HG03520 (cell line): Measurements from ENCODE around the gene ORC1.
A peak's percentile ranks its signal among the peaks of the same experiment; 100 is the strongest.

ENCODE experiments used
- ATAC-seq: cut with Tn5 transposase; IDR thresholded peaks from one replicate; pipeline ENCODE4 v1.9.1; 2021; ENCODE audit warnings: mild to moderate bottlenecking, moderate library complexity; ENCODE audit not compliant: unreplicated experiment

ORC1 gene

DNA sequence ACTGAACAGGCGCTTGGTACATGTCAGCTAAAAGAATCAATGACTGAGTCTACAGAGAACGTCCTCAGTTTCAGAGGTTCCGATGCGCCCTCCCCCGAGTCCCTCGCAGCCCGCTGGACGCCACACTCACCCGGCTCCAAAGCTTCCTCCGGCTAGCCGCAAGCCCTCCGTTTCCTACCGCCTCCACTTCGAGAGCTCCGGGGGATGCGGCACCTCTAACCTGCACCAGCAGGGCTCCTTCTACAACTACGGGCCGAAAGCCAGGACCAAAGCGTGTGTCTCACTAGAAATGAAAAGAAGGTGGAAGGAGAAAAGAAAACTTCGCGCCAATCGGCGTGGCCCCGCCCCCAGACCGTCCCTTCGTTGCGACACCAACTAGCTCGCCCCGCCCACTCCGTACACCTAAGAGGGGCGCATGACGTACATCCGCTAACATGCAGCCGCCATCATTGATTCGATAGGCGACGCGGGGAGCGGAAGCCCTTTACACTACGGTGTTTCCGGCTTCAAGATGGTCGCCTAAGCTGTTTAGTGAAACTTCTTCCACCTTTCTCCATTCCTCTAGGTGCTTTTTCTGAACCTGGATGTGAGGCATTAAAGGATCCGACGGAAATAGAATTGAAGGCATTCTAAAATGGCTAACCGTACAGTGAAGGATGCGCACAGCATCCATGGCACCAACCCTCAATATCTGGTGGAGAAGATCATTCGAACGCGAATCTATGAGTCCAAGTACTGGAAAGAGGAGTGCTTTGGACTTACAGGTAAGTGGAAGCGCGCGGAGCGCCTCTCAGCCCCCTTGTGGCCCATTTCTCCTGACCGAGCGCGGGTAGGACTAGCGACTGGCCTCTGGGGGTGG, at the start of gene ORC1, which contains the start of gene PRPF38A:
TSS of gene ORC1 (minus strand) at position 308 of the 859 bp plus-strand sequence. CDS start 2,200 bp downstream, outside the sequence.
TSS of gene PRPF38A (plus strand) at position 487 of the 859 bp plus-strand sequence. CDS start at position 635, 148 bp downstream.
- peak; percentile 92 for ATAC-seq

DNA sequence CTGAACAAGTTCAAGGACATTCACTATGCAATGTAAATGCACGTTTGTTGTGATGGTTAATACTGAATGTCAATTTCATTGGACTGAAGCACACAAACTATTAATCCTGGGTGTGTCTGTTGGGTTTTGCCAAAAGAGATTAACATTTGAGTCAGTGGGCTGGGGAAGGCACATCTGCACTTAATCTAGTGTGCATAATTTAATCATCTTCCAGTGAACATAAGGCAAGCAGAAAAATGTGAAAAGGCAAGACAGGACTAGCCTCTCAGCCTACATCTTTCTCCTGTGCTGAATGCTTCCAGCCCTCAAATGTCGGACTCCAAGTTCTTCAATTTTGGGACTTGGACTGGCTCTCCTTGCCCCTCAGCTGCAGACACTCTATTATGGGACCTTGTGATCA, 40.2 kb upstream of the ORC1 start:
- ATAC-seq: no peak

DNA sequence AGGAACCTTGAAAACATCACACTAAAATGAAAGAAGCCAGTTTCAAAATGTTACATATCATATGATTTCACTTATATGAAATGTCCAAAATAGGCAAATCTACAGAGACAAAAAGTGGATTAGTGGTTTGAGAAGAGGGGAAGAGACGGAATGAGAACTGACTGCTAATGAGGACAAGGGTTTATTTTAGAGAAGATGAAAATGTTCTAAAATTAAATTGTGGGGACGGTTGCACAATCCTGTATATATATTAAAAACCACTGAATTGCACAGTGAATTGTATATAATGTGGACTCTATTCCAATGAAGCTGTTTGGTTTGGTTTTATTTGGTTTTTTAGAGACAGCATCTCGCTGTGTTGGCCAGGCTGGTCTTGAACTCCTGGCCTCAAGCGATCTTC, 35.8 kb upstream of the ORC1 start:
- no peak for ATAC-seq

DNA sequence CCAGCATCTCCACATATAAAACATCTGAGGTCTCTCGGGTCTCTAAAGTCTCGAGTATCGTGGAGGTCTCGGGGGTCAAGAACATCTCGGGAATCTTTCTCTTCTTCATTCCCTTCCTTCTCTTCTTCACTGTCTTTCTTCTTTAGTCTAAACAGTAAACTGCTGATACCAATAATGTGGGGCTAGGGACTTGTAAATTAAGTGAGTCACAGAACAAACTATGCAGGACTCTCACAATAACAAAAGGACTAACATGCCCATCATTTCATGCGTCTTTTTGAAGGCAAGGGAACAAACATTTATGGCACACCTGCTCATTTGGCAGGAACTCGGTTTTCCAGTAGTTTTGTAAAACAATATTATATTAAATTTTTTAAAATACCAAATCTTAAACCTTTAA, 32.6 kb upstream of the ORC1 start:
- ATAC-seq: no peak

DNA sequence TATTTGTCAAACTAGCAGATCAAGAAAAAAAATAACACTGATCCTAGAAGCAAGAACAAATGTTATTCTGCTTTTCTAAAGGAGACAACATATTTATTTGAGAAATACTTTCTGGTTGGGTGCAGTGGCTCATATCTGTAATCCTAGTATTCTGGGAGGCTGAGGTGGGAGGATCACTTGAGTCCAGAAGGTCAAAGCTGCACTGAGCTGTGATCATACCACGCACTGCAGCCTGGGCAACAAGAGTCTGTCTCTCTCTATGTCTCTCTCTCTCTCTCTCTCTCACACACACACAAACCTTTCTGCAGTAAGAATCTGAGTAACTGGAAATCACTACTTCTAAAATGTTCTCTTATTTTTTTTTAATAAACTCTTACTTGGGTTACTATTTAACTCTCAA, 31.4 kb upstream of the ORC1 start:
- ATAC-seq: no peak

DNA sequence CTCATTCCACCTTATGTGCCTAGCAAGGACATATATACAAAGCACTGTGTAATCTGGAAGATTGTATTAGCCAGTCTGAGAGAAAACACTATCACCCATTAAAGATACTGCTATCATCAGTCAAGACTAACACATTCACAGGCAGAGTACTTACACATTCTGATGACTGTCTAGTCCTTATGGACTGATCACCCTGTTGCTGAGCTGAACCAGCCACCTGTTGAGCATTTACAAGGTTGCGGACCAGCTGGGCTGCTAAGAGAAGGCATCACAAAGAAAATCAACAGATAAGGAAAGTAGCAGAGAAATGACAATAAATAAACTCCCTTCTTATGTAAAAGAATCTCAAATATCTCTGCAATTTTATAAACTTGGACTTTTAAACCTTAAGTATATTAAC, 31.0 kb upstream of the ORC1 start:
- no peak for ATAC-seq

DNA sequence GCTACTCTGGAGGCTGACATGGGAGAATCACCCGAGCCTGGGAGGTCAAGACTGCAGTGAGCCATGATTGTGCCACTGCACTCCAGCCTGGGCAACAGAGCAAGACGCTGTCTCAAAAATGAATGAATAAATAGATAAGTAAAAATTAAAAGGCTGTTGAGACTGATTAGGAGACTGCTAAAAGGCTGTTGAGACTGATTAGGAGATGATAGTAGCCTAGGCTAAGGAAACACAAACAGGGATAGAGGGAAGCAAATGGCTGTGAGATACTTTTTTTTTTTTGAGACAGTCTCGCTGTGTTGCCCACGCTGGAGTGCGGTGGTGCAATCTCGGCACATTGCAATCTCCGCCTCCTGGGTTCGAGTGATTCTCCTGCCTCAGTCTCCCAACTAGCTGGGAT, 28.6 kb upstream of the ORC1 start:
- no peak for ATAC-seq

DNA sequence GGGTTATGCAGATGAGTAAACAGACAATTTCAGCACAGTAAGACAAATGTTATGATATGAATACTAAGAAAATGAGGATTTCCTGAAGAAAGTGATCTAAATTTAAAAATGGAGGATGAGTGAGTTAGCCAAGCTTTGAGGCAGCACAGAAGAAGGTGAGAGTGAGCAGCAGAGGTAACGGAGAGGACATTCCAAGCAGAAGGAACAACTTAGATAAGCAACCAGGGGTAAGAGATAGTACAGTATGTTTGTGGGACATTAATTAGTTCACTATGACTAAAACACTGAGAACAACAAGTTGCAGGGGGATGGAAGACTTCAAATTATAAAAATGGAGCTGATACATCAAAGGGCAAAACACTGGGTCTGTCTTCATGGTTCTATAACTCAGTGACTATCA, 22.9 kb upstream of the ORC1 start:
- ATAC-seq: no peak

DNA sequence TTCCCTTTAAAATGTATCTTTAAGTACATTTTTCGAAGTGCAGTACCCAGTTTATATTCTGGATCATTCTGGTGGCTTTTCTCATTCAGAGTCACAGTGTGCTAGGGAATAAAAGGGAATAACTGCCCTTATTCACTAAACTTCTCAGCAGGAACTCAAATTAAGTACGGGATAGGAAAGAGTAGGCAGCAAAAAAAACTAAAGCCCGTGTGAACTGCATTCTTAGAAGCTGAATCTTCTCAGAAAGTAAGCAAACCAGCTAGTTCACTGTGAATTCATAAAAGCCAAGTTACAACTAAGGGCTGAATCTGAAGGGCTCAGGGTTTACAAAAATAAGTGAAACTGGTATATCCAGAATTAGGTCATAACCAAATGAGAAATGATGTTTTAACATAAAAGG, 22.1 kb upstream of the ORC1 start:
- ATAC-seq: no peak

DNA sequence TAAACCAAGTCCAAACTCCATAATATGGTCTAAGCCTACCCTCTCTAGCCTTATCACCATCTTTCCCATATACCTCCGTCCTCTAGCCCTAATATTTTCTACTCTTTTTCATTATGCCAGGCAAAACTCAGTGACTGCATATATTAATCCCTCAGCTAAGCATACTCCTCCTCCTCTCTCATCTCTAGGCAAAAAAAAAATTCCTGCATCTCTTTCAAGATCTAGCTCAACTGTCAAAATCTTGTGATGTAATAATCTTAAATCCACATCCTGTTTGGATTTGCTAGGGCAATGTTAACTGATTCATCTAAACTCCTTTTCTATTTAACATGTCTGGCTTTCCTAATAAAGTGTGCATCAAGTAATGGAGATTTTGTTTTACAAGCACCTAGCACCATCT, 20.6 kb upstream of the ORC1 start:
- no peak for ATAC-seq

DNA sequence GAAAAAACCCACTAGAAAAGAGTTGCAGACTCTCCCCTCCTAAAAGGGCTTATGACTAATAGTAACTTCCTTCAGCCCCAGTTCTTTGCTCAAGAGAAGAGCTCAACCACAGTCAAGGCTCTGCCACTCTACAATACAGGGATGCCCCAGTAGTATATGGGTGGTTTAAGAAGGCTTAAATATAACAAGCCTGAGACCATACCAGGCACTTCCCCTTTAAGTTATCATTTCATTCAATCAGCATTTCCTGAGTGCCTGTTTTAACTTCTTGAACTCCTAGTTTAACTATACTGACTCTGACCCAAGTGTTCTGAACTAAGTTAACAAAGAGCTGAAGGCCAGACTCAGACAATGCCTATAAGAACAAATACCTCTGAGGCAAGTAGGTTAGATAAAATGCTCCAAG, 20.0 kb upstream of the ORC1 start:
- ATAC-seq: no peak

DNA sequence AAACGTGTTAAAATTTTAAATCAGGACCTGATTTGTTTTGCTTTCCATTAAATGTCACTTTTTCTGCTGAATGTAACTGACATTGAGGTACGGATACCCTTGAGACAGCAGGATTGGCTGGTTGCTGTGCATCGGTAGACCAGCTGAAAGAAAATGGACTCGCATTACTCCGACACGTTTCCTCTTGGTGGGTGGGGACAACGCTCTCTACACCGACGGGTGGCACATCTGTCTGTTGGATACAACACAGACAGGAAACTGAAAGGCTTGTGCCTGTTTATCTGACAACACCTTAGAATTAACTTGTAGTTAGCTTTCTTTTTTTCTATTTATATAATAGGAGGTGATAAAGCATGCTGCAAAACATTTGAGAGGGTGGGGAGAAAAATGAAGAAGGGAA, 19.5 kb upstream of the ORC1 start:
- no peak for ATAC-seq

DNA sequence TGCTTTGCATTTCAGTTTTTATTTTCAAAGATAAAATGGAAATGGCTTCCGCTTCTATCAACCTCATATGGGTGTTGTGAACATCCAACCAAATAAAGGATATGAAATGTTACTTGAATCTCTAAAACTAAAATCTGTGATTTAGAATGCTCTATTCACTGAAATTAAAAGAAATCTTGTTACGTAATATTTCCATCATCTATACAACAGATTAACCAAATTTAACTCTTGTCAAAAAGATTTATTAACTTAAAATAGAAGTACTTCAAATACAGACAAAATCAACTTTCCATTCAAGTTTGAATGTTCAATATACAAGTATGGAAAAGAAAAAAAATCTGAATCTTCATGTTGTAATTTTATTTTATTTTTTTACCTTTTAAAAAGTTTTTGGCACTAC, 18.8 kb upstream of the ORC1 start:
- no peak for ATAC-seq

DNA sequence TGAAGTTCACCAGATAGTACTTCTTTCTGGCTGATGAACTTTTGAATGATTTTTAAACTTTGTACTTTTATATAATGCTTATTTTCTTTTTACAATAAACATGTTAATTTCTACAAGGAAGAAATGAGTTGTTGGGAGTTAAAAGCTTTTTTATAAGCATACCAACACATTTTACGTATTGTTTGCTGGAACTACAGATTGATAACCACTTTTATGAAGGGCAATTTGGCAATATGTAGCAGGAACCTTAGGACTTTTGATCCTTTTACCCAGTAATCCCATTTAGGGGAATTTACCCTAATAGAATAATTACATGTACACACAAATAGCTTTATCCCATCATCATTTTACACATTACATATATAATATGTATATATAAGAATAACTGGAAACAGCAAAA, 16.5 kb upstream of the ORC1 start:
- no peak for ATAC-seq

DNA sequence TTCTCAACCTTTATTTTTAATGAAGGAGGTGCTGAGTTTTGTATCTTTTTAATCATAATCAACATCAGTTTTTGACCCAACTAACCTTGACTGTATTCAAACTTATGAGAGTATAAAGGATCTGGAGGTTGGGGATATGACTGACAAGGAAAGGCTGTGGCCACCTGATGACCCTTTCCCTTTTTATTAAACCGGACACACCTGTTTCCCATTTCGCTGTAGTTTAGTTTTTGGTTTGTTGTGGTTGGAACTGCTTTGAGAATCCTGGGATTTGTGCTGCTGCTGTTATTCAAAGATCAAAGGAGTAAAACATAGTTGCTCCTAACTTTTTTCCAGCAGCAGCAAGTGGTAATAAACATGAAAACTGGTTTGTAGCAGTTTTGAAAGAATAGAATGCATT, 12.6 kb upstream of the ORC1 start:
- no peak for ATAC-seq

DNA sequence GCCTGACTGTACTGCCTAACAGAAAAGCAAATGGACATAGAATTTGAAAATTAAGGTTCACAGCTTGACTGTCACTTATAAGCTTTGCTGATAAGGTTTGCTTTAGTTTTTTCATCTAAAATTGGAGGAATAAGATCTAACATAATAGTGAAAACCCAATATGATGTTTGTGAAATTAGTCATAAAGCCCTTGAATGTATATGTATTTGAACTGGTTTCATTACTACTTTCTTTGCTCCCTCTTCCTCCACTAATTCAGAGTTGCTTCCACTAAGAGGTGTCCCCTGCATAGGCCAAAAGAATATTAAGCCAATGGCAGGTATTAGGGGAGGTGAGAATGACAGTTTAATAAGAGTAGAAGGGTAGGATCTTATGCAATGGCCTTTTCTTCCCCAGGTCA, 10.7 kb upstream of the ORC1 start:
- no peak for ATAC-seq

DNA sequence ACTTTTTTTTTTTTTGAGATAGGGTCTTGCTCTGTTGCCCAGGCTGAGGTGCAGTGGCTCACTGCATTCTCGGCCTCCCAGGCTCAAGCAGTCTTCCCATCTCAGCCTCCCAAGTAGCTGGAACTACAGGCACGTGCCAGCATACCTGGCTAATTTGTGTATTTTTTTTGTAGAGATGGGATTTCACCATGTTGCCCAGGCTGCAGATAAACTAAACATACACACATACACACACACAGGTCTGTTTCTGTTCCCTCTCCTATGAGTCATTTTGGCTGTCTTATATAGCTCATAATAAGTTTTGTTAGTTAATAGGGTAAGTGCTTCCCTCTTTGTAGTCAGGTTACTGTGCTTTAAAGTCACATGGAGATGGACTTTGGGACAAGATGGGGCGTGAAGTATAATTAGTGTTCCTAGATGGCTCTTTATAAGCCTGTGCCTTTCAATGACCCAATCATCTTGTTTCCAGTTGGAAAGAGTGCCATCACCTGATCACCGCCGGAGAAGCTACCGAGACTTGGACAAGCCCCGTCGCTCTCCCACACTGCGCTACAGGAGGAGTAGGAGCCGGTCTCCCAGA, 9.3 kb upstream of the ORC1 start:
- ATAC-seq: no peak

DNA sequence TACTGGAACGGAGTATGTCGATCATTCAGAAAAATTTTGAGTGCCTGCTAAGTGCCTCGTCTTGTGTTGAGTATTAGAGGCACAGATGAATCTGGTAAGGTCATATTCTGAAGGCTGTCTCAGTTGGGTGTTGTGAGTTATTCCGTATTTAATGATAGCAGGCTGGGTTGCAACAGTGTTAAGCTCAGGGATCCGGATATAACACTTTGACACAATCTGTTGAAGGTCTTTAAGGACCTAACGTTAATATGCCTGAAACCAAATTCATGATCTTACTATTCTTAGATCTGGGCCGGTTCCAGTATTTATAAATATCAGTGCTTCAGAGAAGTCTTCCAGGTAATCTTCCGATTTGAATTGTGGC, 734 bp upstream of the ORC1 start:
- no peak for ATAC-seq

DNA sequence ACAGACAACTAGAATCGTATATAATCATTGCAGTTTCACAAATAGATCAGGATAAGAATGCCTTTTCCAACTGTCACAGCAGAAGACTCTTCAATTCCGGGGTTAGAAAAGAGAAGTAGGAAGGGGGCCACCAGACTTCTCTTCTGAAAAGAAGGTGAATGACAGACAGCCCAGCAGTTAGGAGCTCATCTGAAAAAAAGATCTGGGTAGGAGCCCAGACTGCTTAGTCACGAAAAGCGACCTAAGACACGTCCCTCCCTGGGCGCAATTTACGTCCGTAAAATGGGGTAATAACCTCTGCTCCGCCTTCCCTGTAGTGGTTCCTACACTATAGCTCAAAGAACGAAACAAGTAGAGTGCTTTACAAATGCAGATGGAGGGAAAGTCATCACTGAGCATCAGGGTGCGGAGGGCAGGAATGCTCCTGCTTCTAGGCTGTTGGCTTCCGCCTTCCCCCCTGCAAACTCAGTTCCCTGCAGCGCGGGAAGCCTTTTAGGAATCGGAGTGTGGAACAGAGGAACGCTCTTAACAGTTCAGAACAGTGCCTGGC, 582 bp downstream of the ORC1 start:
- ATAC-seq: peak; percentile 28

DNA sequence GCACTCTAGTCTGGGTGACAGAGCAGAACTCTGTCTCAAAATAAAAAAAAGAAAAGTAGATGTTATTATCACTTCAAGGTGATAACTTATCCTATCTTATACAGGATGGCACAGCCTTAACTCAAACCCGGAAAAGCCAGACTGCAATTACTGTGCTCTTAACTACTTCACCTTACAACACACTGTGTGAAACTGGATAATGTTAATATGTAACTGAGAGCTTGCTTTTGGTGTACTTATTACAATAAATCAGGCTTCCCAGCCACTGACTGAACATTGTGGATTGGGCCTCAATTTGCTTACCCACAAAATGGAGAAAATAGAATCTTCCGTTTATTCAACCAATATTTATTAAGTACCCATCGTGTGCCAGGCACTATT, 1.4 kb downstream of the ORC1 start:
- no peak for ATAC-seq

DNA sequence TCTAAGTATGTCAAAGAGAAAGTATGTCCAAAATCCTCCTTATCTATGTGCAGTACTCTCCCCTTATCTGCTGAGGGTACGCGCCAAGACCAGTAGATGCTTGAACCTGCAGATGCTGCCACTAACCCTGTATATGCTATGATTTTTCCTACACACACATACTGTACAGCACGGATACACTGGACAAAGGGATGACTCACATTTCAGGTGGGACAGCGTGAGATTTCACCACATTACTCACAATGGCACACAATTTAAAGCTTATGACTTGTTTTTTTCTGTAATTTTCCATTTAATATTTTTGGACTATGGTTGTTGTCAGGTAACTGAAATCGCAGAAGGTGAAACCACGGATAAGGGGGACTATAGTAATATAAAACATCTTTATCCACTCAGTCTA, 4.1 kb downstream of the ORC1 start:
- no peak for ATAC-seq

DNA sequence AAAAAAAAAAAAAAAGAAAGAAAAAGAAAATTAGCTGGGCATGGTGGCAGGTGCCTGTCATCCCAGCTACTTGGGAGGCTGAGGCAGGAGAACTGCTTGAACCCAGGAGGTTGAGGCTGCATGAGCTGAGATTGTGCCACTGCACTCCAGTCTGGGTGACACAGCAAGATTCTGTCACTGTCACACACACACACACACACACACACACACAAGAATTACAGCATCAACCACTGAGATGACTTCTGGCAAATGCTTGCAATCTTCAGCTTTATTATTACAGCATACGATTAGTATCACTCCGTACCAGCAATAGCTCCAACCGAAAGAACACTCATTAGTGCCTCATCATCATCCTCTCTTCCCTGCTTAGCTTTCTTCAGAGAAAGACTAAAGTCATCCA, 4.6 kb downstream of the ORC1 start:
- no peak for ATAC-seq
